Measurements from ENCODE around the gene ITGA1.
"Not testable (repeated sequence)": the region's sequence is repeated elsewhere in the genome, so short reads cannot be mapped to it uniquely, and the experiment has no call there.

Gene ITGA1

DNA sequence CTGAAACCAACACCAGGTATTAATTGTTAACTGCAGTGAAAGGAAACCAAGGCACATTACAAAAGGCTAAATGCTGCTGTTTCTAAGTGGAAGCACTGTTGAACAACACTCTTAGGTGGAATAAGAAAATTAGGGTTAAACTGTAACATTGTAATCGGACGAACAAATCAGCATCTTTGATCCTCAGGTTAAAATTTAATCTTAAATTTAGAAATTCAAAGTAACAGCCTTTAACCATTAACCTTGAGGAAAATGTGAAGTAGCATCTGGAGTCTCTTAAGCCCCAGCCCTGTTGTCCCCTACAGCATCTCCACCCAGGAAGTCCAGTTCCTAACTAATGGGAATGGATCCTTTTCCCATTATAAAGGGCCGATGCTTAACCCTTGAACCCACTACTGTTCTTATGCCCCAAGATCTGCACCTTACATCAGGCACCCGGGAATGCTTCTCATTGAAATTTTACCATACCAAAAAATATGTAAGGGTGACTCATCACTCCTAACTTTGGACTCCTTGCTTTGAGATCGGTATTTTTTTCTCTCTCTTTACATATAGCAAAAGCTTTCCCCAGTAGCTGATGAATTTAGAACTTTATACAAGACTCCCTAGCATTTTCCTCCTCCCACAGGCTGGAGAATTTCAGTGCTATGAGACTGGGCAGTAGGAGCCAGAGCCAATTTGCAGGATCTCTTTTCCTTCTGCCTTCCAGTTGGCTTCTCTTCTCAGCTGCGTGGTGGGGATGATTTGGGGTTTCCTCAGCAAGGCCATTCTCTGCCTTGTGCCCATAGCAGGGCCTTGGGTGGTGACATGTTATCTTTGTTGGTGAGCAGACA lies 169.4 kb downstream of the ITGA1 start:
- no peak for DNase-seq (ENCODE audit: low read depth)

DNA sequence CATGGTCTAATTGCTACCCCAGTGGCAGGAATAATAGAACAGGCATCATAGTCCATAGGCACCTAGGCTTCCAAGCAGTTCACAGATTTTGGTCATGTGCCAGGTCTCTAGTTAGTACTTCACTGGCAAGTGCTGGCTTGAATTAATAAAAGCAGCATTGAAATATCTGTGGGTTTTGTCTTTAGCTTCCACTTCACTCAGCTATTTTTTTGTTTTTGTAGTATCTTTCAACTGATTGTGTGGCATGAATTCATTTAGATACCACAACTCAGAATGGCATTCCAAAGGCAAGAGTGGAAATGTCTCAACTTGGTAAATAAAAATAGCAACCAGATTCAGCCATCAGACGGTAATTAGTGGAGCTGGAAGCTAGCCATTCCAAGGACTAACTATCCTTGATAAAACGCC lies 173.6 kb downstream of the ITGA1 start:
- no peak for DNase-seq (ENCODE audit: low read depth)

DNA sequence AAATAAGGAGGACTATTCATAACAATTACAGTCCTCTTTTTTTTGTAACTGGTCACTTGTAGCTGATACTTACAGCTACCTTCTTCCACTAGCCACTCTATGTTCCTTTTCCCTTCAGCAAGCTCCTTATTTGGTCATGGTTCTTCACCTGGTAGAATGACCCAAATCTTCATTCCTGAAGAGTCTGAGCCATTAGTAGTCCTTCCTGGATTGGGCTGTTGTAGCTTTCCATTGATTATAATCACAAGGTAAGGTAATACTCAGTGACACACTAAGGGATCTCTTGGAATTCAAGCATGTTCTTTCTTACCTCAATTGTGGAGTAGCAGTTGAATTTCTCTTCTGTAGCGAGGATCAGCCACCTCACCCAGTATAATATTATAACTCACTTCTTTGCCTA lies 175.9 kb downstream of the ITGA1 start:
- DNase-seq (ENCODE audit: low read depth): no peak

DNA sequence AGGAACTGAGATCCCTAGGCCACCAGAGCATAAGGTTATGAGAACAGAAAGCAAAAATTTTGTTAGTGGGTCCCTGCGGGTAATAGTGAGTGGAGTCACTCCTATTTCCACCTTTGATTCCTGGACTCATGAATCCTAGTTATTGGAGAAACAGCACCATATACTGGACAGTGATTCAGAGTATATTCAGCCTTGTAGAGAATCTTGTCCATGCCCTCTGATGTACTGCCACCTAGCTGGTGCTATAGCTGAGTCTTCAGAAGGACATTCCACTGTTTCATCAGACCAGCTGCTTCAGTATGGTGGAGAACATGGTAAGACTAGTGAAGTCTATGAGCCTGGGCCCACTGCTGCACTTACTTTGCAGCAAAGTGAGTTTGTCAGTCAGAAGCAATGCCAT lies 176.4 kb downstream of the ITGA1 start:
- DNase-seq (ENCODE audit: low read depth): no peak

DNA sequence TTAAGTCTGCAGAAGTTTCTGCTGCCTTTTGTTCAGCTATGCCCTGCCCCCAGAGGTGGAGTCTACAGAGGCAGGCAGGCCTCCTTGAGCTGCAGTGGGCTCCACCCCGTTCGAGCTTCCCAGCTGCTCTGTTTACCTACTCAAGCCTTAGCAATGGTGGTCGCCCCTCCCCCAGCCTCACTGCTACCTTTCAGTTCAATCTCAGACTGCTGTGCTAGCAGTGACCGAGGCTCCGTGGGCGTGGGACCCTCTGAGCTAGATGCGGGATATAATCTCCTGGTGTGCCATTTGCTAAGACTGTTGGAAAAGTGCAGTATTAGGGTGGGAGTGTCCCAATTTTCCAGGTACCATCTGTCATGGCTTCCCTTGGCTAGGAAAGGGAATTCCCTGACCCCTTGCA lies 188.4 kb downstream of the ITGA1 start:
- DNase-seq (ENCODE audit: low read depth): not testable (repeated sequence)

DNA sequence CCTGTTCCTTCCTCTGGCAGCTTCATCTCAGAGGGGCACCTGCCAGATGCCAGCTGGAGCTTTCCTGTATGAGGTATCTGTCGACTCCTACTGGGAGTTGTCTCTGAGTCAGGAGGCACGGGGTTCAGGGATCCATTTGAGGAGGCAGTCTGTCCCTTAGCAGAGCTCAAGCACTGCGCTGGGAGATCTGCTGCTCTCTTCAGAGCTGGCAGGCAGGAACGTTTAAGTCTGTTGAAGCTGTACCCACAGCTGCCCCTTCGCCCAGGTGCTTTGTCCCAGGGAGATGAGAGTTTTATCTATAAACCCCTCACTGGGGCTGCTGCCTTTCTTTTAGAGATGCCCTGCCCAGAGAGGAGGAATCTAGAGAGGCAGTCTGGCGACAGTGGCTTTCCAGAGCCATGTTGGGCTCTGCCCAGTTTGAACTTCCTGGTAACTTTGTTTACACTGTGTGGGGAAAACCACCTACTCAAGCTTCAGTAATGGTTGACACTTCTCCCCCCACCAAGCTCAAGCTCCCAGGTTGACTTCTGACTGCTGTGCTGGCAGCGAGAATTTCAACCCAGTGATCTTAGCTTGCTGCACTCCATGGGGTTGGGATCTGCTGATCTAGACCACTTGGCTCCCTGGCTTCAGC lies 189.7 kb downstream of the ITGA1 start:
- DNase-seq (ENCODE audit: low read depth): no peak

DNA sequence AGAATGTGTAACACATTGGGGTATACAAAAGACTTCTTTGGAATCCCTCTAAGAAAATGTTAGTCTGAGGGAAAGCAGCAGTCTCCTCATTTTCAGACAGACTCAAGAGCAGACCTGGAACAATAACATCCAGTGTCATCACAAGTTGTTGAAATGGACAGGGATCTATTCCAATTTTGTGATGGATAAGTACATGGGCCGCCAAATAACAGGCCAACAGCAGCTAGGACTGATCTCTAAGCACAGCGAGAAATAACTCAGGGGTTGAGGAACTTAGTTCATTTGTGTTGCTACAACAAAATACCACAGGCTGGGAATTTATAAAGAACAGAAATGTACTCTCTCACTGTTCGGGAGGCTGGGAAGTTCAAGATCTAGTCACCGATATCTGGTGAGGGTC lies 193.8 kb downstream of the ITGA1 start:
- no peak for DNase-seq (ENCODE audit: low read depth)

DNA sequence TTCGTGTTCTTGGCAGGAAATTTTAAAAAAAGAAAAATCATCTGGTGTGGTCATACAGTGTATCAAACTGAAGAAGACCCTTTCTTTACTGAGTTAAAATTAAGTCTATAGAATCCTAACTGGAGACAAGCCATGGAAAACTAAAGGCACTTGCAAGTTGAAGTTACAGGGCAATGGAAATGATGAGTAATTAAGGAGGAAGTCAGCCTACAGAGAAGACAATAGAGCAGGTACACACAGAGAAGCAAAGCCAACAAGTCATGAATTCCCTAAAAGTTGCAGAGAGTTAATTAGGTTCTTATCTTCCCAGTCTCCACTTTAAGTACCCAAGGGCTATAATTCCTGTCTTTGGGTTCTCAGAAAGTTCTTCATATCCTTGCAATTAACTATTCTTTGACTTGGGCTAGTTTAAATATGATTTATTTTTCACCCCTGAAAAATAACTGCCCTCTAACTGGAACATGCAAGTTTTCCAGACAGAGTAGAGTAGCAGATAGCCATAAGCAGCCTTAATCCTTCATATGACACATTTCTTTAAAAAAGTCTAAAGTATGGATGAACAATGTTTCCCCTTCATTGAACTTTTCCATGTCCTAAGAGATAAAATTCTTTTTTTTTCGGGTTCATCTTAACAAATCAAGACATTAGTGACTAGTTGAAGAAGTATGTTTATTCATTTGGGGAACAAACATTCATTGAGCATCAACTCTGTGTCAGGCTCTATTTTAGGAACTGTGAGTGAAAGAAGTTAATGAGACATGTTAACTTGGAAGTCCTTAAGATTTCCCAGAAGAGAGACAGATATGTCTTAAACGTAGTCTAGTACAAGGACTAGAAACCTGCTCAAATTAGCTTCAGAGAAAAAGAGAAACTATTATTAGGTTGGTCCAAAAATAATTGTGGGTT lies 196.3 kb downstream of the ITGA1 start:
- DNase-seq (ENCODE audit: low read depth): no peak

DNA sequence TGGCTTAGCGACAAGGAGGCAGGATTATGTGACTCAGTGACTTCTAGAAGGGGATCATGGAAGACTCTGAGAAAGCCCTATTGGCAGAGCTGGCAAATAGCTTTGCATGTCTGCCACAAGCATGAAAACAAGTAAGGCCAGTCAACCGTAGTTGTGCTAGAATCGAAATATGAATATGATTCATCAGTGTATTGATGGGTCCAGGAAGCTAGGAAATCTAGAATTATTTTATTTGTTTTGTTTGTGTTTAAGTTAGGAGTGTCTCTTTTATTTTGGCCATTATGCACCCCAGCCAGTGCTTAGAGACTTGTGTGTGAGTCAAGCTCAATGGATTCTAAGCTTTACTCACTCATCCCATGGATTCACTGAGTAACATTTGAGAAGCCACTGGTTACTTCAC lies 197.6 kb downstream of the ITGA1 start:
- DNase-seq (ENCODE audit: low read depth): no peak

DNA sequence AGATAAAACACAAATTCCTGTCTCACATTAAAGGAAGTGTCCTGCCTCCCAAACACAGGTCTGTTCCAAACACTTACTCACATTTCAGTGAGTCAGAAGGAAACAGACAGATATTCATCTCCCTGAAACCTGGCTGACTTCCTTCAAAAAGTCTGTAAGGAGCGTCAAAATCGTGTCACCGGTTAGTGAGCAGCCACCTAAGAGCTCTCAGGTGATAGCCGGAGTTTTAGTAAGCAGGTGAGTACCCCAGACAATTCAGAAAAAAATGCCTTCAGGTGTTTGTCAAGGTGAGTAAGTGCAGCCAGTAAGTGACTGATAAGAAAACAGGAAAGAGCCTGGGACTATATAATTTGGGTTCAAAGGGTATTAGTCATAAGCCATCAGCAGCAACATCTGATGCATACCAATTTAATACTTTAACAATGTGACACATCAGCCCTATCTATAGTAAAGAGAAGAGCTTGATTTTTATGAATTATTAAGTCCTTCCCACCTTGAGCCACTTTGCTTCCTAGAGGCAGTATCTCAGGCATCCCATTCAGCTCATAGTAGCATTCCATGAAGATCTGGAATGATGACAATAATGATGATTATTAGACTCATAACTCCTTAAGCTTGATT lies 200.1 kb downstream of the ITGA1 start:
- no peak for DNase-seq (ENCODE audit: low read depth)

DNA sequence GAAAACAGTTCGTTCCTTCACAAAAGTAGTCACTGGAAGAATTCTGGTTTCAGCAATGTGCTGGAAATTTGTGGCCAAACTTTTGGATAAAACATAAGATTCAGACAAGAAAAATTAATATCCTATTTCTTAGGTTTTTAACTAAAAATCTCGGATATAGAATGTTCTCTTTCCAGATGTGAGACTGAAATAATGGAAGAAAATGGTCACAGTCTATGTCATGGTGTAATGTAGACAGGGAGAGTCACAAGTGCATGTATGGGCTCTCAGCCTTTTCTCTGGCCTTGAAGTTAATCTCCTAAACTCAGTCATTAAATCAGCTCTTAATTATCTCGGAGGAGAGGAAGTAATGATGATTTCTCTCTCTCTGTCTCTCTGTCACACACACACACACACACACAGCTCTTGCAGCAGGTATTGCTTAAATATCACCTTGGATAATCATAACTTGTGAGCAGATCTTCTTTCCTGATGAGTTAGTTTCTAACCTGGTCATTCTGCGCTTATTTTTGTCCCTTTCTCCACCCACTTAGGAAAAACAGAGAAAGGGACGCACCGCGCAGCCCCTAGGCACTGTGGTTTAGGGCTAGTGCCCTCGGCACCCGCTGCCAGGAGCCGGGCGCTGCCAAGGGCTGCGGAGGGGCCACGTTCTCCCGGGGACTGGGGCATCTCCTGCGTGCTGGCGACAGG lies 200.8 kb downstream of the ITGA1 start:
- DNase-seq (ENCODE audit: low read depth): no peak

DNA sequence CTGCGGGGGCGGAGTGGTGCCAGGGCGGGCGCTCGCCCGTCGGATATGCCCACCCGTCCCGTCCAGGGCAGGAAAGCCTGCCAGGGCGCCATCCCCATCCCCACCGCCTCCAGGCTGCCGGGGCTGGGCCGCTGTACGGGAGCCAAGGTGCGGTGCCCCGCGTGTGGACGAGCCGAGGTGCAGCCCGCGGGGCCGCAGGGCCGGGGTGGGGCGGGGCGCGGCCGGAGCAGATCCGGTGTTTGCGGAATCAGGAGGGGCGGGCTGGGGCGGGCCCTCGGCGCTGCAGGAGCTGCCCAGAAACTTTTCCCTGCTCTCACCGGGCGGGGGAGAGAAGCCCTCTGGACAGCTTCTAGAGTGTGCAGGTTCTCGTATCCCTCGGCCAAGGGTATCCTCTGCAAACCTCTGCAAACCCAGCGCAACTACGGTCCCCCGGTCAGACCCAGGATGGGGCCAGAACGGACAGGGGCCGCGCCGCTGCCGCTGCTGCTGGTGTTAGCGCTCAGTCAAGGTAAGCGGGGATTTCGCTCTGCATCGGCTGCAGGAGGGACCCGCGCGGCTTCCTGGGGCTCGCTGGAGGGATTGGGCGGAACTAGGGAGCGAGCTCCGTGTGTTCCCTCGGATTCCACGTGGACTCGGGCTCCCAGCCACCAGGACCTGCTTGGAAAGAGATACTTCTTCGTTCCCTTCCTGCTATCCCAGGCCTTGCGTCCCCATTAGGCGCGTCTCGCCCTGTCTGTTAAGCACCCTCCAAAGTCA lies 201.5 kb downstream of the ITGA1 start, which contains the start of gene ITGA2:
ITGA2 (plus strand) TSS at position 328 of the 756 bp plus-strand sequence; CDS start at position 445, 117 bp downstream.
- no peak for DNase-seq (ENCODE audit: low read depth)

DNA sequence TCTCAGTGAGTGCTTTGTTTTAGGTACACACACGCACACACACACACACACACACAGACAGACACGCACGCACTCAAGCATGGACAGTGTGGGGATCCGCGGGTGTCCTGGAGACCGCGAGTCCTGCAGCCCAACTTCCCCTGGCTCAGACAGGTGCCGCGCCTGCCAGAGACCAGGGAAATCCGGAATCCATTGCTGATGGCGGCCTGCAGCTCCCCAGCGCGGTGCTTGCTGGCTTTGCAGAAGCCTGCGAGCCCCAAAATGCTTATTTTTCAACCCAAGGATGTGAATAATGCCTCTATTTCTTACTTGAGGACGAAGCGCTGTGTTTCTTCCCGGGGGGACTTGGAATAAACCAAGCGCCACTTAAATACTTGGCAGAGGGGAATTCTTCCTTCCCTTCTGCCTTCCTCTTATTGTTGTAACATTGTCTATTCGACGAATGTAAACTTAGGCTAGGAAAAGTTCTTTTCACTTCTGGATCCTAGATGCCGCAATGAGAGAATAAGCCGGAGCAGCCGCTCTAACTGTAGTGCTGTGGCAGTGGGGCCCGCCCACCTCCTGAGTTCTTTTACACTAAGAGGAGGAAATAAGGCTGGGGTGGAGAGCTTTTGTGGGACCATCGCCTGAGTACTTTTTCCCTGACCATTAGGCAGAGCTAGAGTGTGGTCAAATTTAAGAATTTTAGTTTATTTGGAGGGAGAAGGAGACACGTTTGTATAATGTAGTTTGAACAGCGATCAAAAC lies 202.2 kb downstream of the ITGA1 start:
- DNase-seq (ENCODE audit: low read depth): no peak

DNA sequence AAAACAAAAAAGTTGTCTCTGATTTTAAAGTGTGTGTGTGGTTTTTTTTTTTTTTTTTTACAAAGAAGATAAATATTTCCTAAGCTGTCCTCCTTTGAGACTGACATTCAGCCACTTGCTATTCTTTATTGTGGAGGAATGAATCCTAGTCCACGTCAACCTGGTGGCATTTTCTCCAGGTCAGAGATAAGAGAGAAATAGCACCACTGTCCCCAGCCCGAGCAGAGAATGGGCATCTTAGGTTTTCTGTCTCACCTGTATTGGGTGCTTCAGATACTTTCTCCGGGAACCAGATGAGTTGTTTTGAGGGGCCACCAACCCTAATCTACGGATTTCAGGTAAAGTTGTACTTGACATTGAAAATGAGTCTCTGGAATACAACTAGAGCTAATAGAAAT lies 202.8 kb downstream of the ITGA1 start:
- DNase-seq (ENCODE audit: low read depth): no peak

DNA sequence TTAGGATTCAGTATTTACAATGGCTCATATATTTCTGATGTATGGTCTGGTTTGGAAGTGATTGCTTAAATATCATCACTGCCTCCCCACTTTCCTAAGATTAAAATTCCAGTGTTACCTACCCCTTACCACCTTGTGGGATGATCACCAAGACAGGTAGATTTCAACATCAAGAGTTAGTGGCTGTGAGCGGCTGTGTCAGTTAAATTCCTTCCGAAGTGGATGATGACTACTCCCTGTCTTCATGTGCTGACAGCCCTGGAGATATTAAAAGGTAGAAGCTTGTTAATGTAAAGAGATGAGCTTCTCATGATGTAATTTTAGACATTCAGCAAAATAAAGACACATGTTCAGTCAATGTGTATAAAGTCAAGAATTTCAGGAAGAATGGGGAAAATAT lies 205.7 kb downstream of the ITGA1 start:
- no peak for DNase-seq (ENCODE audit: low read depth)

DNA sequence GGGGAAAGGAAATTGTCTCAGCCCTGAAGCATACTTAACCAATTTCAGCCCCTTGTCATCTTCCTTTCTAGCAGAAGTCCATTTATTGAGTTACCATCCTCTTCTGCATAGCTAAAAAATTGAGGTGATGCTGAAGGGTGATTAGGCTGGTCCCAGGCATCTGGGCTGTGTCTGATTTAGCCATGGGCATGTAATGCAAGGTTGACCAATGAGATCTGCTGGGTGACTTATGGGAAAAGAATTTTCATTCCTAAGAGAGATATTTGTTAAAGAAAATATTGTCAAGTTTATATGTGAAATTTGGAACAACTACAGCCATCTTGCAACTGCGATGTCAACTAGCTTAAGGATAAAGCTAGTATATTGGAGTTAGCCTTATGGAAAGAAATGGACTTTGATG lies 206.6 kb downstream of the ITGA1 start:
- no peak for DNase-seq (ENCODE audit: low read depth)

DNA sequence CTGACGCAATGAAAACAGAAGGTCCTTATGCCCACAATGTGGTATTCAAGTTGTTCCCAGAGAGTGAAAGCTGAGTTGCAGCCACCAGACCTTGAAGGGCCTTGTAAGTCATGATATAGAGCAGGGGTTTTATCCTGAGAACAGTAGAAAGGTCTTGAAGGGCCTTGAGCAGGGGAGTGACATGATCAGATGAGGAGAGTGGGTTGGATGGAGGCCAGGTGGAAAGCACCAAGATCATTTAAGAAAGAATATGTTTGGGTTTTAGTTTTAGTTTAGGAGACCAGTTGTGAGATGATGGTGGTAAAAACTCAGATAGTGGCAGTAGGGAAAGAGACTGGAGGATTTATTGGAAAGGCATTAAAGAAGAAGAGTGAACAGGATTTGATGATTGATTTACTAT lies 207.4 kb downstream of the ITGA1 start:
- no peak for DNase-seq (ENCODE audit: low read depth)

DNA sequence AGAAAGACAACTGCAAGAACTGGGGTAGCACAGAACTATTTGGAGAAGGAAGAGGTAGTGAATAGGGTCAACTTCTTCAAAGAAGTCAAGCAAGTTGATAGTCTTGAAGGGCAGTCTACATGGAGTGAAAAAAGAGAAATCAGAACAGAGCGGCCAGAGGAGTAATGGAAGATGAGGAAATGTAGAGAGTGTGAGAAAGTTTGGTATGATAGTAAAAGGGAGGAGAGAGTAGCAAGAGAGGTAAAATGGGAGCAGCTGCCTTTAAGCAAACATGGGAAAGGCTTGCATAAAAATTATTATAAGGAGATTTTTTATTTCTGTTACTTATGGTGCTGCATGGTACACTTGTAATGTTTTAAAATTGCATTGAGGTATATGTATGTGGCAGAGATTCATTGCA lies 208.2 kb downstream of the ITGA1 start:
- no peak for DNase-seq (ENCODE audit: low read depth)

DNA sequence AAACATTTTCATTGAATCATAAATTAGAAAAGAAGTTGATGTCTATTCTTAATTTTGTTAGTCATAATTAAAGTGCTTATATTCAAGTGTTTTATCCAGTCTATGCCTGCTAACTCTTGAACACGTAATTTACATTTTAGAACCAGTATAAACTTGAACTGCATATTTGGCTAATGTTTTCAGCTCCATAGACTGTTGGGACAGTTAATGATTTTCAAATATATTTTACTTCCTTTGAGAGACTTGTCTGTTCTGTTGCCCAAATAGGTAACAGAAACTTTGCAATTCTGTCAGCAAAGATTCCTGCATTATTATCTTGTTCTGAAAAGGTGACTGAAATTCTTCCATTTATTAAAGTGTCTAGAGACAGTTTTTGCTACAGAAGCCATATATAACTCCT lies 209.3 kb downstream of the ITGA1 start:
- no peak for DNase-seq (ENCODE audit: low read depth)

DNA sequence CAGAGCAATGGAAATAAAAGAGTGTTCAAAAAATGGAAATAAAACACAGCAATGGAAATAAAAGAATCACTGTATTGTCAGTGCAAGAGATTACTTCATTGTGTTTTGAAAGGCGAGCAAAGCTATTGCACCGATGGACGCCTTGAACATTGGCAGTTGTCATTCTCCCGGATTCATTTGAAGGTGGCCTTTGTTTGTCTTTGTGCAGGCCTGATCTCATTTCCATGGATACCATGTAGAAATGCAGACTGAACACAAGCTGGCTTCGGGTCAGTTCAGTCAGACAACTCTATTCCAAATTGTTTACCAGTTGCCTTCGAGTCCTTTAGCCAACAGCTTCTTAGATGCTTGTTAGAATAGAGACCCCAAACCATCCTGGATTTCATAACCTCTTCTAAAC lies 209.7 kb downstream of the ITGA1 start:
- no peak for DNase-seq (ENCODE audit: low read depth)
